ENCODE data around the gene GART.

DNA sequence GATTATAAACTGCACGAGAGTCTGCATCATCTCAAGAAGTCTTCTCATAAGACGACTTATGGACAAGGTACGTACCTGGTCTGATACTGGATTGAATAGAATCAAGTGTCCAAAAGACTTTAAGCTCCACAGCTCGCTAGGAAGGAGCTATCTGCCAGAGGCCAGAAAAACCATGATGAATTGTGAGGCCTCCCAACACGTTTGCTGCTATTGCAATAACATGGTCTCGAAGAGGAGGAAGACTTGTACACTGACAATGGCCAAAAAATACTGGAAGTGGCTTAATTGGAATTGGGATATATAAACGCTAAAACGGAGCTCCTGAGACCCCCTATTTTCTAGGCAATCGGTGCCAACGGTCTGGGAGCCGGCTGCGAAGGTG is 50.9 kb downstream of the GART start:
- TF ChIP-seq EZH2phosphoT487 (IDR thresholded peaks at IDR 0.05; ENCODE audit: insufficient read depth, low read depth) (no peak), EZH2 (IDR thresholded peaks at IDR 0.05; ENCODE audit: insufficient read depth, poor library complexity, severe bottlenecking) (no peak)

All from GM23248 (cell line).